ENCODE results near the gene TARP.
"Not testable (repeated sequence)": the region's sequence is repeated elsewhere in the genome, so short reads cannot be mapped to it uniquely, and the experiment has no call there.

The TARP gene

GRCh38 chr7:38261601-38262000, 11.8 kb downstream of the TARP start:
- not testable (repeated sequence) for DNase-seq (ENCODE audit: low read depth)

GRCh38 chr7:38259157-38259556, 14.3 kb downstream of the TARP start:
- not testable (repeated sequence) for DNase-seq (ENCODE audit: low read depth)

GRCh38 chr7:38257350-38257677, 16.1 kb downstream of the TARP start:
- no peak for DNase-seq (ENCODE audit: low read depth)

GRCh38 chr7:38249849-38250248, 23.6 kb downstream of the TARP start:
- DNase-seq (ENCODE audit: low read depth): not testable (repeated sequence)

- DNase-seq (ENCODE audit: low read depth): no peak
Measured at GRCh38 chr7:38248069-38248567, 25.3 kb downstream of the TARP start.

GRCh38 chr7:38245409-38245977, 27.9 kb downstream of the TARP start:
- no peak for DNase-seq (ENCODE audit: low read depth)

GRCh38 chr7:38244516-38244915, 28.9 kb downstream of the TARP start:
- DNase-seq (ENCODE audit: low read depth): no peak

GRCh38 chr7:38243345-38243744, 30.1 kb downstream of the TARP start:
- DNase-seq (ENCODE audit: low read depth): not testable (repeated sequence)

GRCh38 chr7:38242814-38243213, 30.6 kb downstream of the TARP start:
- no peak for DNase-seq (ENCODE audit: low read depth)

GRCh38 chr7:38241071-38241470, 32.4 kb downstream of the TARP start:
- no peak for DNase-seq (ENCODE audit: low read depth)

GRCh38 chr7:38239129-38239528, 34.3 kb downstream of the TARP start:
- not testable (repeated sequence) for DNase-seq (ENCODE audit: low read depth)

- no peak for DNase-seq (ENCODE audit: low read depth)
Measured at GRCh38 chr7:38235606-38236005, 37.8 kb downstream of the TARP start.

- not testable (repeated sequence) for DNase-seq (ENCODE audit: low read depth)
Measured at GRCh38 chr7:38234759-38235158, 38.7 kb downstream of the TARP start.

GRCh38 chr7:38232502-38233366, 40.7 kb downstream of the TARP start:
- no peak for DNase-seq (ENCODE audit: low read depth)

GRCh38 chr7:38229884-38230642, 43.4 kb downstream of the TARP start:
- no peak for DNase-seq (ENCODE audit: low read depth)

- peak; percentile 22 for DNase-seq (ENCODE audit: low read depth)
Measured at GRCh38 chr7:38229386-38229785, 44.0 kb downstream of the TARP start.

- no peak for DNase-seq (ENCODE audit: low read depth)
Measured at GRCh38 chr7:38224392-38224791, 49.0 kb downstream of the TARP start.

- no peak for DNase-seq (ENCODE audit: low read depth)
Measured at GRCh38 chr7:38223306-38223705, 50.1 kb downstream of the TARP start.

GRCh38 chr7:38222481-38223096, 50.8 kb downstream of the TARP start:
- DNase-seq (ENCODE audit: low read depth): no peak

- no peak for DNase-seq (ENCODE audit: low read depth)
Measured at GRCh38 chr7:38220452-38220851, 53.0 kb downstream of the TARP start.

GRCh38 chr7:38217672-38218071, 55.8 kb downstream of the TARP start:
- DNase-seq (ENCODE audit: low read depth): no peak

Measured in GM04503 (cell line).